NK-92 (cell line): ENCODE results near the gene EHBP1.
"Not testable (repeated sequence)": the region's sequence is repeated elsewhere in the genome, so short reads cannot be mapped to it uniquely, and the experiment has no call there.

ENCODE experiments used
- DNase-seq: peaks from one replicate; lab custom pipeline; 2025; ENCODE audit not compliant: unreplicated experiment; lab: John Stamatoyannopoulos, UW

EHBP1 gene

GRCh38 chr2:63058144-63058920 lies 352.8 kb downstream of the EHBP1 start:
- DNase-seq, result no peak

- DNase-seq, result no peak
These were observed 353.6 kb downstream of the EHBP1 start for GRCh38 chr2:63058921-63059792.

GRCh38 chr2:63059793-63060471 lies 354.4 kb downstream of the EHBP1 start:
- no peak for DNase-seq

GRCh38 chr2:63060472-63060991 lies 355.0 kb downstream of the EHBP1 start:
- DNase-seq, result no peak

GRCh38 chr2:63064197-63064596 lies 358.7 kb downstream of the EHBP1 start:
- DNase-seq, result no peak

- no peak for DNase-seq
These were observed 359.1 kb downstream of the EHBP1 start for GRCh38 chr2:63064661-63065060.

- no peak for DNase-seq
These were observed 360.8 kb downstream of the EHBP1 start for GRCh38 chr2:63066265-63066664.

- DNase-seq, result no peak
These were observed 361.3 kb downstream of the EHBP1 start for GRCh38 chr2:63066838-63067237.

GRCh38 chr2:63071664-63072063 lies 366.2 kb downstream of the EHBP1 start:
- DNase-seq, result no peak

- DNase-seq, result no peak
These were observed 368.5 kb downstream of the EHBP1 start for GRCh38 chr2:63073994-63074393.

GRCh38 chr2:63074399-63074798 lies 368.9 kb downstream of the EHBP1 start:
- DNase-seq, result not testable (repeated sequence)

- no peak for DNase-seq
These were observed 373.5 kb downstream of the EHBP1 start for GRCh38 chr2:63078852-63079606.

- no peak for DNase-seq
These were observed 375.9 kb downstream of the EHBP1 start for GRCh38 chr2:63081404-63081803.

GRCh38 chr2:63086687-63087086 lies 381.2 kb downstream of the EHBP1 start:
- DNase-seq, result no peak

GRCh38 chr2:63092401-63092800 lies 386.9 kb downstream of the EHBP1 start:
- no peak for DNase-seq

- DNase-seq, result no peak
These were observed 387.3 kb downstream of the EHBP1 start for GRCh38 chr2:63092857-63093256.

GRCh38 chr2:63093502-63093901 lies 388.0 kb downstream of the EHBP1 start:
- DNase-seq, result no peak
